ENCODE results near the gene OBSCN. TPM values are rescaled to one million over a fixed set of nuclear protein-coding genes. Genes with fewer than 3 reads are reported as not detected.

The OBSCN gene
- total RNA-seq, 1 donor = 13.0 TPM

DNA sequence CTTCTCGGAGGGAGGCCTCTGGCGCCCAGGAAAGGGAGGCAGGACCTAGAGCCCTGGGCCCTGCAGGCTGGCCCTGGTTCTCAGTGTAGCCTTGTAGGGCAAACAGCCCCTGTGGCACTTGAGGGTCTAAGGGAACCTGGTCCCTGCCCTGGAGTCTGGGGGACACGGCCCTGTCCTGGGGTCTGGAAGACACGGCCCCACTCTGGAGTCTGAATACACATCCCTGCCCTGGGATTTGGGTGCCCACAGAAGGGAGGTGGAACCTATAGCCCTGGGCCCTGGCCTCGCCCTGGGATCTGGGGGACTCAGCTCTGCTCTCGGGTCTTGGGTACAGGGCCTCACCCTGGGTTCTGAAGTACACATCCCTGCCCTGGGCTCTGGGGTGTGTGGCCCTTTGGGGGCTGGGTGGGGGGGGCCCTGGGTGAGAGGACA lies 97.9 kb downstream of the OBSCN start:
- TF ChIP-seq, protein P1, sequence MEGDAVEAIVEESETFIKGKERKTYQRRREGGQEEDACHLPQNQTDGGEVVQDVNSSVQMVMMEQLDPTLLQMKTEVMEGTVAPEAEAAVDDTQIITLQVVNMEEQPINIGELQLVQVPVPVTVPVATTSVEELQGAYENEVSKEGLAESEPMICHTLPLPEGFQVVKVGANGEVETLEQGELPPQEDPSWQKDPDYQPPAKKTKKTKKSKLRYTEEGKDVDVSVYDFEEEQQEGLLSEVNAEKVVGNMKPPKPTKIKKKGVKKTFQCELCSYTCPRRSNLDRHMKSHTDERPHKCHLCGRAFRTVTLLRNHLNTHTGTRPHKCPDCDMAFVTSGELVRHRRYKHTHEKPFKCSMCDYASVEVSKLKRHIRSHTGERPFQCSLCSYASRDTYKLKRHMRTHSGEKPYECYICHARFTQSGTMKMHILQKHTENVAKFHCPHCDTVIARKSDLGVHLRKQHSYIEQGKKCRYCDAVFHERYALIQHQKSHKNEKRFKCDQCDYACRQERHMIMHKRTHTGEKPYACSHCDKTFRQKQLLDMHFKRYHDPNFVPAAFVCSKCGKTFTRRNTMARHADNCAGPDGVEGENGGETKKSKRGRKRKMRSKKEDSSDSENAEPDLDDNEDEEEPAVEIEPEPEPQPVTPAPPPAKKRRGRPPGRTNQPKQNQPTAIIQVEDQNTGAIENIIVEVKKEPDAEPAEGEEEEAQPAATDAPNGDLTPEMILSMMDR (IDR thresholded peaks at IDR 0.05; ENCODE audit: insufficient read depth, low read depth, low read length) = no peak
- DNase-seq (ENCODE audit: low read depth) = no peak
- H3K4me3 ChIP-seq (ENCODE audit: low read depth, low read length) = no peak overlapping the region

DNA sequence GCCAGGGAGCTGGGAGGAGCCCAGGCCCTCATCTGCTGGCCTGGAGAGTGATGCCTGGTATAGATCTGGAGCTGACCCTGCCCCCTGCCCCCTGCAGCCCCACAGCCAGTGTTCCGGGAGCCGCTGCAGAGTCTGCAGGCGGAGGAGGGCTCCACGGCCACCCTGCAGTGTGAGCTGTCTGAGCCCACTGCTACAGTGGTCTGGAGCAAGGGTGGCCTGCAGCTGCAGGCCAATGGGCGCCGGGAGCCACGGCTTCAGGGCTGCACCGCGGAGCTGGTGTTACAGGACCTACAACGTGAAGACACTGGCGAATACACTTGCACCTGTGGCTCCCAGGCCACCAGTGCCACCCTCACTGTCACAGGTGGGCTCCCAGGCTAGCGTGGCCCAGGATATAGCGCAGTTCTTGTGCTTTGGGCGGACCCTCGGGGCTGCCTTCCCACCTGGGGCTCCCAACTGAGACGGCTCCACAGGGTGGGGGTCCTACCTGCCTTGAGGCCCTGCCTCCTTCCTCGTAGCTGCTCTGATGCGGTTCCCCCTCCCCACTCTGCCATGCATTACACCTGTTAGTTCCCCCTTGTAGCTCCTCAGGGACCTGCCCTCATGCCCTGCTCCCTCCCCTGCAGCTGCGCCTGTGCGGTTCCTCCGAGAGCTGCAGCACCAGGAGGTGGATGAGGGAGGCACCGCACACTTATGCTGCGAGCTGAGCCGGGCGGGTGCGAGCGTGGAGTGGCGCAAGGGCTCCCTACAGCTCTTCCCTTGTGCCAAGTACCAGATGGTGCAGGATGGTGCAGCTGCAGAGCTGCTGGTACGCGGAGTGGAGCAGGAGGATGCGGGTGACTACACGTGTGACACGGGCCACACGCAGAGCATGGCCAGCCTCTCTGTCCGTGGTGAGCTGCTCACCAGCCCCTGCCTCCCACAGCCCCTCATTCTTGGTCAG lies 98.7 kb downstream of the OBSCN start:
- TF ChIP-seq, protein P1 (IDR thresholded peaks at IDR 0.05; ENCODE audit: insufficient read depth, low read depth, low read length) = no peak
- H3K4me3 ChIP-seq (ENCODE audit: low read depth, low read length) = no peak overlapping the region
- DNase-seq (ENCODE audit: low read depth) = no peak

DNA sequence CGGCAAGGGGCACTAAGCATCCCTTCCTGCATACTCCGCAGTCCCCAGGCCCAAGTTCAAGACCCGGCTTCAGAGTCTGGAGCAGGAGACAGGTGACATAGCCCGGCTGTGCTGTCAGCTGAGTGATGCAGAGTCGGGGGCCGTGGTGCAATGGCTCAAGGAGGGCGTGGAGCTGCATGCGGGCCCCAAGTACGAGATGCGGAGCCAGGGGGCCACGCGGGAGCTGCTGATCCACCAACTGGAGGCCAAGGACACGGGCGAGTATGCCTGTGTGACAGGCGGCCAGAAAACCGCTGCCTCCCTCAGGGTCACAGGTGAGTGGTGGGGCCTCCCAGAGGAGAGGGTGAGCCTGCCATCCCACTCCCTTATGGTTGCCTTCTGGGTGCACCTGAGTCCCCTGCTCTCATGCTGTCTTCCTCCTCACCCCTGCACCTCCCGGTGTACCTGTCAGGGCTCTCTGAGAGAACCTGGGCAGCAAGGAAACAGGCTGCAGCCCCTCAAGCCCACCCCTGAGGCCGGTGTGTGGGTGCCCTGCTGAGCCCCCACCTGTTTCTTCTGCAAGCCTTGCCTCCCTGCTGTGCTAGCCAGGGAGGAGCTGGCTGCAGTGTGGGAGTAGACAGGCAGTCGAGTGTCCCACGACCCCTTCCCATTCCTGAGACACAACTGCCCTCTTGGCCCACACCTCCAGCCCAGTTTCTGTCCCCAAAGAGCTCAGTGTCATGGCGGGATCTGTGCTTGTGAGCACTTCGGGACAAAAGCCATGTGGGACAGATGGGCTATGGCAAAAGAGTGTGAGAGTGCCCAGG lies 99.6 kb downstream of the OBSCN start:
- TF ChIP-seq, protein P1 (IDR thresholded peaks at IDR 0.05; ENCODE audit: insufficient read depth, low read depth, low read length) = no peak
- no peak for DNase-seq (ENCODE audit: low read depth)

DNA sequence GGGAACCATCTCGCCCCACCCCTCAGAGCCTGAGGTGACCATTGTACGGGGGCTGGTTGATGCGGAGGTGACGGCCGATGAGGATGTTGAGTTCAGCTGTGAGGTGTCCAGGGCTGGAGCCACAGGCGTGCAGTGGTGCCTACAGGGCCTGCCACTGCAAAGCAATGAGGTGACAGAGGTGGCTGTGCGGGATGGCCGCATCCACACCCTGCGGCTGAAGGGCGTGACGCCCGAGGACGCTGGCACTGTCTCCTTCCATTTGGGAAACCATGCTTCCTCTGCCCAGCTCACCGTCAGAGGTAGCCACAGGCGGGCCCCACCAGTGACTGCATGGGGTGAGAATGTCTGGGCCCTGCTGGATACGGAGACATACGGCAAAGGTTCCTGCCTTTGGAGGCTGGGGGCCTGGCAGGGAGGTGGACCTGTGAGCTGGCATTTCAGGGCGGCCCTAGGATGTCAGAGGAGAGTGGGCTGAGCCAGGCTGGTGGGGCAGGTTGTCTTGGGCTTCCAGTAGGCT lies 100.3 kb downstream of the OBSCN start:
- TF ChIP-seq, protein P1 (IDR thresholded peaks at IDR 0.05; ENCODE audit: insufficient read depth, low read depth, low read length) = no peak
- DNase-seq (ENCODE audit: low read depth) = no peak

More for the DNA sequence above, 99.6 kb downstream of the OBSCN start:
- no peak overlapping the region for H3K4me3 ChIP-seq (ENCODE audit: low read depth, low read length)

DNA sequence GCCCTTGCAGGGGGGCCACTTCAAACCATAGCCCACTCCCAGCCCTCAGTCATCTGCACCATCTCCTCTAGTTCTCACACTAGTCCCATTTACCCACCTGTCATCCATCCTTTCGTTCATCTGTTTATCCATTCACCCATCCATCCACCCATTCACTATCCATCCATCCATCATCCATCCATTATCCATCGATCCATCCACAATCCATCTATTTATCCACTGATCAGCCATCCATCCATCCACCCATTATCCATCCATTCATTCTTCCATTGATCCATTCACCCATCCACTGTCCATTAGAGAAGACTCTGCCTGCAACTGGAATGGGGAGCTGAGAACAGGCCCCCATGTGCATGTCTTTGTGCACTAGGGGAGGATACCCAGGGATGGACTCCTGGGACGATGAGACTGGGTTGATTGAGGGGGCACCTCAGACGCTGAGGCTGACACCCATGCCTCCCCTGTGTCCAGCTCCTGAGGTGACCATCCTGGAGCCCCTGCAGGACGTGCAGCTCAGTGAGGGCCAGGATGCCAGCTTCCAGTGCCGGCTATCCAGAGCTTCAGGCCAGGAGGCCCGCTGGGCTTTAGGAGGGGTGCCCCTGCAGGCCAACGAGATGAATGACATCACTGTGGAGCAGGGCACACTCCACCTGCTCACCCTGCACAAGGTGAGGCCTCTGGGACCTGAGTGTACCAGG lies 100.9 kb downstream of the OBSCN start:
- TF ChIP-seq, protein P1 (IDR thresholded peaks at IDR 0.05; ENCODE audit: insufficient read depth, low read depth, low read length) = no peak

More for the DNA sequence above, 100.3 kb downstream of the OBSCN start:
- no peak overlapping the region for H3K4me3 ChIP-seq (ENCODE audit: low read depth, low read length)

More for the DNA sequence above, 100.9 kb downstream of the OBSCN start:
- no peak for DNase-seq (ENCODE audit: low read depth)
- no peak overlapping the region for H3K4me3 ChIP-seq (ENCODE audit: low read depth, low read length)
